Left lung (tissue), 10 donors: Measurements from ENCODE around the gene ITPR2. TPM values are rescaled to one million over a fixed set of nuclear protein-coding genes. Genes with fewer than 3 reads are reported as not detected.

ENCODE experiments used
- ATAC-seq: fragments of 200-7000 bp; cut with Tn5 transposase; one replicate; pipeline ENCODE4 v1.9.1; 2020; ENCODE audit warnings: moderate library complexity
- DNase-seq, 4 donors: peaks; one replicate each; pipeline ENCODE4 v3.0.0-alpha.2; 2013 to 2020
- H3K27ac ChIP-seq, 2 donors: fragments of 200-600 bp; sonication (generic) in 1 of 2; one replicate each; pipeline versions ENCODE4 v1.5.0 to v1.8.0; 2020 to 2021
- H3K27me3 ChIP-seq, 2 donors: fragments of 200-600 bp; sonication (generic) in 1 of 2; one replicate each; pipeline versions ENCODE4 v1.5.0 to v1.8.0; 2020 to 2021
- H3K36me3 ChIP-seq, 2 donors: fragments of 200-600 bp; sonication (generic) in 1 of 2; one replicate each; pipeline versions ENCODE4 v1.5.0 to v1.8.0; 2020 to 2021
- H3K4me1 ChIP-seq, 2 donors: fragments of 200-600 bp; one replicate each; pipeline ENCODE4 v1.8.0; 2021
- H3K4me3 ChIP-seq, 2 donors: fragments of 200-600 bp; sonication (generic) in 1 of 2; one replicate each; pipeline versions ENCODE4 v1.5.0 to v1.8.0; 2020 to 2021; ENCODE audit warnings: mild to moderate bottlenecking in 1 of 2
- H3K9me3 ChIP-seq, 2 donors: fragments of 200-600 bp; sonication (generic) in 1 of 2; one replicate each; pipeline versions ENCODE4 v1.5.0 to v1.8.0; 2020 to 2021
- intact Hi-C, 2 donors: fragments of 100-400 bp; cut with DNase I; formaldehyde crosslinking; loops; one replicate each; pipeline versions ENCODE4 v1.11.2 to v1.14.2; 2022
- polyA plus RNA-seq, 6 donors: library from polyadenylated mRNA; unstranded; fragments of 120-200 nt; gene quantifications; one replicate each; pipeline ENCODE4 v1.2.1, GENCODE V29; 2013; ENCODE audit not compliant: insufficient read length in 6 of 6
- total RNA-seq, 2 donors: library from RNA; stranded (reverse); fragmentation: NEBNext Ultra II Directional; extraction: Animal tissue kit (Norgen Biotek cat#: 25700); gene quantifications; one replicate each; pipeline ENCODE4 v1.2.1, GENCODE V29; 2021
- TF ChIP-seq, protein P1 (sequence below), 2 donors: fragments of 200-600 bp; sonication (generic) in 1 of 2; IDR thresholded peaks; one replicate each; pipeline versions ENCODE4 v1.5.0 to v1.8.0; 2021; ENCODE audit warnings: antibody characterized with exemption in 2 of 2
- donor health status: DM: no; HTN: yes; CAD: no.
- donor health status: DM: no; HTN: no; CAD: no.

Gene ITPR2
- total and polyA plus RNA-seq, 8 donors, result 5.5 to 67.8 (median 7.5) TPM

DNA sequence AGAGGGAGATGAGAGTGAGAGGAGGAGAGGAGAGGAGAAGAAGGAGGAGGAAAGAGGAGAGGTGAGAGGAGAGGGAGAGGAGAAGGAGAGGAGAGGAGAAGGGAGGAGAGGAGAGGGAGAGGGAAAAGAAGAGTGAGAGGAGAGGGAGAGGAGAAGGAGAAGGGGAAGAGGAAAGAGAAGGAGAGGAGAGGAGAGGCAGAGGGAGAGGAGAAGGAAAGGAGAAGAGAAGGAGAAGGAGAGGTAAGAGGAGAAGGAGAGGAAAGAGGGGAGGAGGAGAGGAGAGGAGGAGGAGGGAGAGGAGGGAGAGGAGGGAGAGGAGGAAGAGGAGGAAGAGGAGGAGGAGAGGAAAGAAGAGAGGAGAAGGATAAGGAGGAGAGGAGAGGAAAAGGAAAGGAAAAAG is 266.8 kb downstream of the ITPR2 start:
- Histone ChIP-seq H3K4me1 (no peaks in the 10 kb centered on the region), H3K36me3 (peaks cover 0 to 6% of the 10 kb centered on the region in 2 donors), H3K9me3 (no peaks in the 10 kb centered on the region), H3K27ac (no peak overlapping the region), H3K27me3 (no peaks in the 10 kb centered on the region), H3K4me3 (no peak overlapping the region)
- TF ChIP-seq, protein P1, sequence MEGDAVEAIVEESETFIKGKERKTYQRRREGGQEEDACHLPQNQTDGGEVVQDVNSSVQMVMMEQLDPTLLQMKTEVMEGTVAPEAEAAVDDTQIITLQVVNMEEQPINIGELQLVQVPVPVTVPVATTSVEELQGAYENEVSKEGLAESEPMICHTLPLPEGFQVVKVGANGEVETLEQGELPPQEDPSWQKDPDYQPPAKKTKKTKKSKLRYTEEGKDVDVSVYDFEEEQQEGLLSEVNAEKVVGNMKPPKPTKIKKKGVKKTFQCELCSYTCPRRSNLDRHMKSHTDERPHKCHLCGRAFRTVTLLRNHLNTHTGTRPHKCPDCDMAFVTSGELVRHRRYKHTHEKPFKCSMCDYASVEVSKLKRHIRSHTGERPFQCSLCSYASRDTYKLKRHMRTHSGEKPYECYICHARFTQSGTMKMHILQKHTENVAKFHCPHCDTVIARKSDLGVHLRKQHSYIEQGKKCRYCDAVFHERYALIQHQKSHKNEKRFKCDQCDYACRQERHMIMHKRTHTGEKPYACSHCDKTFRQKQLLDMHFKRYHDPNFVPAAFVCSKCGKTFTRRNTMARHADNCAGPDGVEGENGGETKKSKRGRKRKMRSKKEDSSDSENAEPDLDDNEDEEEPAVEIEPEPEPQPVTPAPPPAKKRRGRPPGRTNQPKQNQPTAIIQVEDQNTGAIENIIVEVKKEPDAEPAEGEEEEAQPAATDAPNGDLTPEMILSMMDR (IDR thresholded peaks at IDR 0.05), result no peak
- DNase-seq (no peak), ATAC-seq (no peak)
- intact Hi-C loops, result no loop called here

- TF ChIP-seq, protein P1 (IDR thresholded peaks at IDR 0.05), result no peak
- Histone ChIP-seq H3K27me3 (no peaks in the 10 kb centered on the region), H3K27ac (no peak overlapping the region), H3K36me3 (peaks cover 0 to 8% of the 10 kb centered on the region in 2 donors), H3K4me1 (no peaks in the 10 kb centered on the region), H3K4me3 (no peak overlapping the region), H3K9me3 (no peaks in the 10 kb centered on the region)
- DNase-seq (no peak), ATAC-seq (no peak)
- intact Hi-C loops, result no loop called here
Measured at GRCh38 chr12:26564391-26564790, 268.6 kb downstream of the ITPR2 start.

DNA sequence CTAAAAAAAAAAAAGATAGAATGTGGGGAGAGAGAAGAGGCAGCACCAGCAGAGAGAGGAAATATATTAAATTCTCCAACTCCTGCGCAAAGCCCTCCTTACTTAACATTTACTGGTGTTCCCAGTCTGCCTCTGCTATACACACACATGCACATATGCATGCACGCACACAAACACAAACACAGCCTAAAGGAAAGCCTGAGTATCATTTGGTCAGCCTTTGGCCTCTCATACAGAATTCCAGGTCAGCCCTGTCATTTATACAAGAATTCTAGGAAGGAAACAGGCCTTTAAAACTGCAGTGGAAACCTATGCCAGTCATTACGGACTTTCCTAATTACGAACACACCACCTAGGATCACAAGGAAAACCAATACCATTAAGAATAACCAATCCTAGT is 269.4 kb downstream of the ITPR2 start:
- DNase-seq (no peak), ATAC-seq (no peak)
- Histone ChIP-seq H3K36me3 (peaks cover 0 to 8% of the 10 kb centered on the region in 2 donors), H3K27me3 (no peaks in the 10 kb centered on the region), H3K4me1 (no peaks in the 10 kb centered on the region), H3K9me3 (no peaks in the 10 kb centered on the region), H3K4me3 (no peak overlapping the region), H3K27ac (no peak overlapping the region)
- intact Hi-C loops, result no loop called here
- TF ChIP-seq, protein P1 (IDR thresholded peaks at IDR 0.05), result no peak

DNA sequence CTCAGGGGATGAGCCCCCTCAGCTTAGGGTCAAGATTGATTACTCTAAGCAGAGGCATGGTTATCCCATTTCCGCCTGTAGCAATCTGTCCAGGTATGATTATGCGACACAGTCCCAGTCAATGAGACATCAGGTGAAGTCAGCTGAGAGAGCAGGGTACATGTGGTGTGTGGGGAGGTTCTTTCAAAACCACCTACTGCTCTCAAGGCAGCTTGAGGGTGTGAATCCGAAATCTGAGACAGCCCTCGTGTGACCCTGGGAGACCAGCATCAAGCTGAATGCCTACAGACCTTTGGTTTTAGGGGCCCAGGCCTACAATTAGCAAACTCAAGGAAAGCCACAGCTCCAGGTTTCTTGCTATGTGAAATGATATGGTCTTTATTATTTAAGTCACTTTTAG is 275.7 kb downstream of the ITPR2 start:
- Histone ChIP-seq H3K4me1 (no peaks in the 10 kb centered on the region), H3K27ac (no peak overlapping the region), H3K4me3 (no peak overlapping the region), H3K36me3 (peaks cover 0 to 32% of the 10 kb centered on the region in 2 donors), H3K27me3 (no peaks in the 10 kb centered on the region), H3K9me3 (no peaks in the 10 kb centered on the region)
- ATAC-seq, result no peak
- TF ChIP-seq, protein P1 (IDR thresholded peaks at IDR 0.05), result no peak
- DNase-seq, result no peak
- intact Hi-C loops, result no loop called here

GRCh38 chr12:26556916-26557315 is 276.1 kb downstream of the ITPR2 start:
- TF ChIP-seq, protein P1 (IDR thresholded peaks at IDR 0.05), result no peak
- Histone ChIP-seq H3K4me1 (no peaks in the 10 kb centered on the region), H3K36me3 (peaks cover 0 to 32% of the 10 kb centered on the region in 2 donors), H3K9me3 (no peaks in the 10 kb centered on the region), H3K27ac (no peak overlapping the region), H3K4me3 (no peak overlapping the region), H3K27me3 (no peaks in the 10 kb centered on the region)
- ATAC-seq (no peak), DNase-seq (no peak)
- intact Hi-C loops, result no loop called here
